HG03520 (cell line): ENCODE data around the gene KIAA0930.

Source experiments
- ATAC-seq: cut with Tn5 transposase; IDR thresholded peaks from one replicate; pipeline ENCODE4 v1.9.1; 2021; ENCODE audit warnings: mild to moderate bottlenecking, moderate library complexity; ENCODE audit not compliant: unreplicated experiment

KIAA0930 gene

DNA sequence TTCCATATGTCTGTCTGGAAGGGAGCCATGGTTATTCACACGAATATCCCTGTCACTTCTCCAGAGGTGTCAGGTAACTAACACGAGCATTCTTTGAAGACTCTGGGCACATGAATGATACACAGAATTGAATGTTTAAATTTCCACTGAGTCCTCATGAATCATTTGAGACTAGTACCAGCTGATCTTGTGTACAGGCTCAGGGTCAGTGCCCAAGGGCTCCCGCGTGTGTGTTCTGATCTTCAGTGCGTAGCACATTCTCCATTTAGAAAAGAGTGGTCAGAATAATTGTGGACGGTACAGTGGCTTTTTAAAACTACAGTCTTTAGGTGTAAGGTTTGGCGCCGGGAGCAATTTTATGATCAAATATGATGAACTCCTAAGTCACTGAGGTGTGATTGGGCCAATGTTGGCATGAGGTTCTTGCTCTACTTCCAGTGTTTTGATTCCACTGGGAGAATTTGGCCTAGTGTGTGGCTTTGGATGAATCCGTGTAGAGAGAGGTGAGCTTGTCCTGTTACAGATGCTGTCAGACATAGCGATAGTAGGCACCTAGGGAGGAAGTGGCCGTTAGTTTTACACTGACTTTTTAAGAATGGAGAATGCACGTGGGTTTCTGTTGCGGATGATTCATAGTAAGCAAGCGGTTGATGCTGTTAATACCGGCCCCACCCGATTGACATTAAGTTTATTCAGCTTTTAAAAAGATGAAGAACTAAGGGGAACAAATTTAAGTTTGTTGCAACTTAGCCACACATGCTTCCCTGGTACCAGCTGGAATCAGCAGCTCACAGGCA is 54.8 kb downstream of the KIAA0930 start:
- no peak for ATAC-seq

DNA sequence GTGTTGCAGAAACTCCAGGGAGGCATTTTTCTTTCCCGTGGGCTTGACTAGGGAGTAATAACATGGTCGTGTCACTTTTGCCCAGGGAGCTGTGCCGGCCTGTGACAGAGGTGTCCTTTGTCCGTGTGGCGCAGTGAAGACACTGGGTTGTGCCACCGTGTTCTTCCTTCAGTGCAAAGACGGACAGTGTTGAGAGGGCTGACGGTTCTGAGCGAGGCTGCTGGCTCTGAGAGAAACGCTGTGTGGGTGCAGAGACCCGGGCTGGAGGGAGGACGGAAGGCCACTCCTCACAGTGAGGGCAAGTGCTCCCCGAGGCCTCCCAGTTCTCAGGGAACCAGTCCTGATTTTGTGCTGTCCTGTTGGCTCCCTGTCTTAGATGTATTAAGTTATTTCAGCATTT is 56.7 kb downstream of the KIAA0930 start:
- no peak for ATAC-seq

DNA sequence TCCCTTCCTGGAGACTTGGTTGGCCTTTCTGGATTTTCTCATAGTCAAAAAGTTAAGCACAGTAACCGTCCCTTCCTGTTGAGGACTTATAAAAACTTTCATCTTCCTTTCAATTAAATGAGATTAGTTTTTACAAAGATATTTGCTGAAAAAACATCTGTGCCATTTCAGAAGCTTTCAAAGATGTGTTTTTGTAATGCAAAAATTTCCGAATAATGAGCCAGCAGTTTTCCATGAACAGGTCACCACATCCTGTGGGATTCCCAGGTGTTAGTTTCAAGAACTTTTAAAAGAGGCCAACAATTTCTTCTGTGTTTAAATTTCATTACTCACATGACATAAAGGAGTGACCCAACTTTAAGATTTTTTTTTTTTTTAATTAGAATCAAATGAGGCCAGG is 58.9 kb downstream of the KIAA0930 start:
- ATAC-seq: no peak

DNA sequence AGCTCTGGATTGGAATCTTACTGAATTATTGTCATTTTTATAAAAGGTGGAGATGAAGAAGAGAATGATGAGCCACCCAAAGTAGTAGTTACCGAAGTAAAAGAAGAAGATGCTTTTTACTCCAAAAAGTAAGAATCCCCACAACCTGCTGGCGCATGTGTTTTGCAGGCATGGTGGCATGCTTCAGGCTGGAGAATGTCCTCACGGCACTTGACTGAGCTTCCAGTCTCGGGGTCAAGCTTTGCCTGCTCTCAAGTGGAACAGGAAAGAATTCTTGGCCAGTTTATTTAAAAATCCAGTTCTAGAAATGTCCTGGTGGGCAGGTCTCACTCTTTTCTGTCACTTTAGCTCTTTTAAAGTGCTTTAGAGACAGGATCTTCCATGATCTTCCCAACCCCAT is 59.5 kb downstream of the KIAA0930 start:
- no peak for ATAC-seq

DNA sequence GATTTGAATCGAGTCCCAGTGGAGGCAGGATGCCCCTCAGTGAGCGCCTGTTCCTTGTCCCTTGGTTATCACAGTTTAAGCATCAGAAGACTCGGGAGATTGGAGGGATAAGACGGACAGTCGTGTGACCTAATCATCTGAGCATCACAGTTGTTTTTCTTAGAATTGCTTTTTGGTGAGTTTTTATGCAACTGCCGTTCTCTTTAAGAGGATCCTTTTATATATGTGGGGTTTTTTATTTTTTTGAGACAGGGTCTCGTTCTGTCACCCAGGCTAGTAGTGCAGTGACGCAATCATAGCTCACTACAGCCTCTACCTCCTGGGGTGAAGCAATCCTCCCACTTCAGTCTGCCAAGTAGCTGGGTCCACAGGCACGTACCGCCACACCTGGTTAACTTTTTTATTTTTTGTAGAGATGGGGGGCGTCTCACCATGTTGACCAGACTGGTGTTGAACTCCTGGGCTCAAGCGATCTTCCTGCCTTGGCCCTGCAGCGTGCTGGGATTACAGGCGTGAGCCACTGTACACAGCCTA is 60.5 kb downstream of the KIAA0930 start:
- no peak for ATAC-seq

DNA sequence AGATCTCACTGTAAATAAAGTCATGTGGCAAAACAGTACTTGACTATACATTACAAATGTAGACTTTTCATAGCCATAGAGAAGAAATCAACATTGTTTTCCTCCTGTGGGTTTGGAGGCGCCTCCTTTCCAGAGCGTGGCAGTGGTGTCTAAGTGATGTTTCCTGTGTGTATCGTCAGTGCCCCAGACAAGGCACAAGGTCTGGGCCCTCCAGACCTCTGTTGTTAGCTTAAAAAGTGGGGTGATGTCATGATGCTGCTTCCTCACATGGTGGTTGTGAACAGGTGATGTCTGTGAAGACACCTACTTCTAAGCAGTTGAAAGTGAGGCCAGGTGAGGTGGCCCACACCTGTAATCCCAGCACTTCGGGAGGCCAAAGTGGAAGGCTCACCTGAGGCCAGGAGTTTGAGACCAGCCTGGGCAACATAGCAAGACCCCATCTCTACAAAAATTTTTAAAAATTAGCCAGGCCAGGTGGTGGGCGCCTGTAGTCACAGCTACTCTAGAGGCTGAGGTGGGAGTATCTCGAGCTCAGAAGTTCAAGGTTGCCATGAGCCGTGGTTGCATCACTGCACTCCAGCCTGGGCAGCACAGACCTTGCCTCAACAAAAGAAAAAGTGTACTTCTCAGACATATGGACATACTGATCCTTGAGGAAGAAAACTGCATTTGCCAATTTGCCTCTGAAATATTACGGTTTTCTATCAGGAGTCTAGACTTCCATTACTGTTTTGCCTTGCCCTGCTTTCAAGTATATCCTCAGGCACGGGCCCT is 61.2 kb downstream of the KIAA0930 start:
- no peak for ATAC-seq

DNA sequence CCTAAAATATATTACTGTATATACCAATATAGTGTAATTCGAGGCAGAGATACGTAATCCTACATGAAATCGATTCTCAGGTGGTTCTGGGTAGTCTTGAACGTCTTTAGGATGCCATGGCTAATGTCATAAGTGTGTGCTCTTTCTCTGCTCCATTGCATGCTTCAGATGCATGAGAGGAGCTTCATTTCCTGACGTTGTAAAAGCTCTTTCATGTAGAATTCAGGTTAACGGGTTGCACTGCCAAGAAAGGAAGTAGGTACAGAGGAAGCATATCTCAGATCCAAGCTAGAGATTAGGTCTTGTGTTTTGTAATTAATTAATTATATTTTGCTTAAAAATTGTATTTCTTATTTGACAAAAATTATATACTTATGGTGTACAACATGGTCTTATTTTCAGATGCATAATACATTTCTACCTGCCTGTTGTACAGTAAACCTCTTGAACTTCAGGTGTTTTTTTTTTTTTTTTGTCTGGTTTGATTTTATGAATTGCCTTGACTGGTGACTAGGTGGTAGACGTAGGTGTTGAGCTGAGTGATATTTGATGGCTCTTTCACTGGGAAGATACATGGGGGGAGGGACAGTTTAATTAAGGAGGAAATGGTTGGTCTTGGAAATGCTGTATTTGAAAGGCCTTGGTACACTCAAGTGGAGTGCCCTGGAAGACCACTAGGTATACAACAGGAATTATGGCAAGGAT is 67.7 kb downstream of the KIAA0930 start:
- ATAC-seq: no peak

DNA sequence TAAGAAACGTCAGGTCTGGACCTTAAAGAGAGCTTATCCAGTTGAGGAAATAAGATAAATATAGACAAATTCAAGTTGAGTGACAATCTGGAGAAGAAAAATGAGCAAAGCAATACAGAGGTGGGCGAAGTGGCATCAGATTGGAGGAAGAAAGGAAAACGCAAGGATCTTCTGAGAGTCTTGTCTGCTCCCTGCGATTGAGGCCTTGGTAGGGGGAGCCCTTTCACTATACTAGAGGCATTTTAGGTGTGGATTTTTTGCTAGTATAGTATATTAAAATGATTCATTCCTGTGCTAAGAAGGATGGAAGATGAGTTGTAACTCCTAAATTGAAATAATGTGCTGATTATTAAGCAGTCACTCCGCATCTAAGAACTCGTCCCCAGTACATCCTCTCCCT is 68.9 kb downstream of the KIAA0930 start:
- ATAC-seq: no peak

DNA sequence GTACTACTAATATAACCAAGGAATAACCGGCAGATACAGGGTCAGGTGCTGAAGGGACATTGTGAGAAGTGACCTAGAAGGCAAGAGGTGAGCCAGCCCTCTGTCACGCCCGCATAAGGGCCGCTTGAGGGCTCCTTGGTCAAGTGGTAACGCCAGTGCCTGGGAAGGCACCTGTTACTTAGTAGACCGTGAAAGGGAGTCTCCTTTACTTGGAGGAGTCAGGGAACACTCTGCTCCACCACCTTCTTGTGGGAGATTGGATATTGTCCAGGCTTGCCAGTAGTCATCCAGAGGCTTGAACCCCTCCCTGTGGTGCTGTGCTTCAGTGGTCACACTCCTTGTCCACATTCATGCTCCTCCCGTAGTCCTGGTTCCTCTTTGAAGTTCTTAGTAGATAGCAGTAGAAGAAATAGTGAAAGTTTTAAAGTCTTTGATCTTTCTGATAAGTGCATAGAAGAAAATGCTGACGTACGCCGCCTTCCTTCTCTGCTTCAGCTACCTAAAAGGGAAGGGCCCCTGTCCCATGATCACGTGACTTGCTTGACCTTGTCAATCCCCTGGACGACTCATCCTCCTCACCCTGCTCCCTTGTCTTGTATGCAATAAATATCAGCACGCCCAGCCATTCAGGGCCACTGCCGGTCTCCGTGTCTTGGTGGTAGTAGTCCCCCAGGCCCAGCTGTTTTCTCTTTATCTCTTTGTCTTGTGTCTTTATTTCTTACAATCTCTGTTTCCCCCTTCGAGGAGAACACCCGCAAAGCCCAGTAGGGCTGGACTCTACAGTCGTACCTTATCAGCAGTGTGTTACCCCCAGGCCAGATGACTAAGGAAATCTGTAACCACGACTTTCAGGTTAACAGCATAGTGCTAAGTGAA is 70.9 kb downstream of the KIAA0930 start:
- ATAC-seq: no peak

DNA sequence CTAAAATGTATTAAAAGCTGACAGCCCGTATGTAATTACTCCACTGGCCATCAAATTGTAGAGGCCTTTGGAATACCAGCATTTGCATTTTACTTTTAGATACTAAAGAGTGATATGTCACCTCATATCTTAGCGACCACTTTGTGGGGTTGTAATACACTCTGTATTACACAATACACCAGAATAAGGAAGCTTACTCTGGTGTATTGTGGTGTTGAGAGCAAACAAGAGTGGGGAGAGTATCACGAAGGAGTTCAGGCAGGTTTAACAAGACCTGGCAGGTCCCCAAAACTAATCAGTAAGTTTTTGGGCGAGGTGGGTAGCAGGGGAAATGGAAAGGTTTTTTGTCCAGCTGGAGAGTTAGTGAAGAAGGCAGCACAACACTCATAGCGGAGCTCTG is 73.8 kb downstream of the KIAA0930 start:
- ATAC-seq: no peak

DNA sequence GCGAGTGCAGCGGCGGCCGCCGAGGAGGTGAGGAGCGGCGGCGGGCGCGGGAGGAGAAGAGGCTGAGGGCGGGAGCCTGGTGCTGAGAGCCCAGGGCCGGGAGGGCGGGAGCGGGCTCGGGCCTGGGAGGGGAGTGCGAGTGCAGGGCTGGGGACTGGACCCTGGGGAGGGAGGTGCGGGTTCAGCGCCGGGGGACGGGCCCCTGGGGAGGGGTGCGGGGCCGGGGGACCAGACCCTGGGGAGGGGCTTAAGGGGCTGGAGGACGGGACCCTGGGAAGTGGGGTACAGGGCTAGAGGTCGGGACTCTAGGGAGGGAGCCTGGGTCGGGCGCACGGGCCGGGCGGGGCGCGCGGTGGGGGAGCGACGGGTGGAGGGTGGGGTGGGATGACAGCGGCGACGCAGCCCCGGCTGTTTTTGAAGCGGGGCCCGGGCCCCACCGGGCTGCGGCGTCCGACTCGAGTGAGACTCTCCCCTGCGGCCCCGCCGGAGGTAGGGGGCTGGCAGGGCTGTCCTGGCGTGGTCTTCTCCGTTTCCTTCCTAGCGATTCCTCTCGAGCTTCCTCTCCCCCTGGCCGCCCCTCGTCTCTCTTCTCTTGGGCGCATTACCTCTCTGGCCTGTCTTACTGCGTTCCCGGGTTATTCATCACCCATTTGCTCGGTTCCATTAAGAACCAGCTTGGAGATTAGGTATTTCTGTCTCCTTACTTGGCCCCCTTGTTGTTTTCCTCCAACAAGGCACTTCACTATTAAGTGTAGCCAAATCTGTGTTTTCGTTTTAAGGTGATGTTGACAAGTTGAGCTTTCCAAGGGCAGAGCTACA is 76.2 kb downstream of the KIAA0930 start:
- peak; percentile 21 for ATAC-seq

DNA sequence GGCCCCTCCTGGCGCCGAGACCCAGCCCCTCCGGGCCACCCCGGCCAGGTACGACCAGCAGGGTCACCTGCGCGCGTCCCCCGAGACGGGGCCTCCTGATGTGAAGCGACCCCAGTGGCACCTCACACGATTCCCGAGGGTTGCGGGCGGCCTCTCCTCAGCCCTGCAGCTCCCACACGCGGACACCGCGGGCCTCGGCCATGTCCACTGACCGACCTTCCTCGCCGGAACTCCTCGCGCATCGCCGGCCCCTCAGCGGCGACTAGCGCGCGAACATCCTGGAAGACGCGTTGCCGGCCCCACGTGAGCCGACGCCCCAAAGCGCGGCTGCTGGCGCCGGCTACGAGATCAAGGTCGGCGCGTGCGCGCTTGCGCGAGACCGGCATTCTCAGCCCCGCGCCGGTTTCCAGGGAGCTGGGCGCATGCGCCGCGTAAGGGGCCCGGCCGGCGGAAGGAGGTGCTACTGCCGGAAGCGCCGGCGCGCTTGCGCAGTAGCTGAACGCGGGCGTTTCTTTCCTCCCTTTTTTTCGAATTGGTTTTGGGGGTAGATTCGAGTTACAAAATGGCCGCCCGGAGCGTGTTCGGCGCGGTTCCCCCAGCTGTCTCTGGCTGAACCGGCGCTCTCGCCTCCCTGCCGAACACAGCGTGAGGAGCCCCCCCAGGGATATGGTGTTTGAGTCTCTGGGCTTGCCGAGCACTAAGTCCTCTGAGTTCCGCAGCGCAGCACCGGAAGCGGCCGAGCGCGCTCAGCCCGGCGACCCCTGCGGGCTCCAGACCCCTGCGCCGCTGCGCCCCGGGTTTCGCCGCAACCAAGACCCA is 77.0 kb downstream of the KIAA0930 start, which contains the start of gene NUP50:
Gene NUP50 (plus strand): TSS at position 475 of the 819 bp plus-strand sequence. CDS start 4,253 bp downstream, outside the sequence.
- peak; percentile 76 for ATAC-seq

DNA sequence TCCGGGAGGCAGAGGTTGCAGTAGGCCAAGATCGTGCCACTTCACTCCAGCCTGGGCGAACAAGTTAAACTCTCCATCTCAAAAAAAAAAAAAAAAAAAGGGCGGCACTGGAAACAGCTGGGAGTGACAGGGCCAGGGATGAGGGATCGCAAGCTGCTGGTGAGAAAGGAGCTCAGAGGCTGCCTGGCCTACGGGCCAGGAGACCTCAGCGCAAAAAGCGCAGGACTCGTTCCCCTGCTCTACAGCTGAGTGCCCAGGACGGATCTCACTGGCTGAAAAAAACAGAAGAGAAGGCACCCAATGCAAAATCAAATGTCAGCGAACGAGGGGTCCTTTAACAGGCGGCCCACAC is 77.6 kb downstream of the KIAA0930 start:
- ATAC-seq: no peak

DNA sequence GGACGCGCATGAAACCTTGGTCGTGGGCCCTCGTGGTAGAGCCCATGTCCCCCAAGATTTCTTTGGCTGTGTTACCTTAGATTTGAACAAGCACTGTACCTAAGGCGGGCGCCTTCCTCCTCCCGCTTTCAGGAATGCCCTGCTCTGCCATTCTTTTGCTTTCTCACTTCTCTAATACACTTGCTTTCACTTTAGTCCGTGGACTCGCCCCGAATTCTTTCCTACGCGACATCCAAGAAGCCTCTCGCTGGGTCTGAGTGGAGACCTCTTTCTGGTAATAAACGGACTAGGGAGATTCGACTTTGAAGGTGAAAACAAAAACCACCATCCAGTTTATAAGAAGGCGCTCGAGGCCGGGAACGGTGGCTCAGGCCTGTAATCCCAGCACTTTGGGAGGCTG is 78.2 kb downstream of the KIAA0930 start:
- ATAC-seq: no peak

DNA sequence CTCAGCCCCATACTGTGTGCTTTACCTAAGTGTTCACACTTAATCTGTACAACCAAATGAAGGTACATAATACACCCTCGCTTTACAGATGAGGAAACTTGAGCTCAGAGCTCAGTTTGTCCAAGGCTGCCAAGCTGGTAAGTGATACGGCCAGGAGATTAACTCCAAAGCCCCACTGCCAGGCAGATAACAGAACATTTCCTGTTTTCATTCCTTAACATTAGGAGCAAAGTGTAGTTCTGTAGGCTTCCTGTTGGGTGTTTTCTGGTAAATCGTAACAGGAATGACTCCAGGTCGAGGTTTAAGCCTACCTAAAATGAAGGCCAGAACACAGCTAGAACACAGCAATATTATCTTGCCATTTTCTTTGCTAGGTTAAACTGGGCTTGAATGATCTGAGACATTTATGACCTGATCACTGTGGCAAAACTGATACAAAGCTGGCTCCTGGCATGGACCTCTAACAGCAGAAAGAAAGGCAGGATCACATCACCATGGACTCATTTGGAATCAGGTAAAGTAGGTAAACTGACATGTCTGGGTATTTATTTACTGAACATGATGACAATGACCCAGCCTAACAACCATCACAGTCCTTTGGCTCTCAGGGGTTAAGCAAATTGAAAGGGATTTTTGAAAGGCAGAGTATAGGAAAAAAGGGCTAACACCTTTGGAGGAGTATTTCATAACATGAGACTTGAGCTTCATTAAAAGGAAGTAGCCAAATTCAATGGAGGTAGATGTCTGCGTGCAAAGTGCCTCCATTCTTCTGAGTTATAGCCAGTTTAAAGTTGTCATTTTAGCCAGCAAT is 80.8 kb downstream of the KIAA0930 start:
- no peak for ATAC-seq

DNA sequence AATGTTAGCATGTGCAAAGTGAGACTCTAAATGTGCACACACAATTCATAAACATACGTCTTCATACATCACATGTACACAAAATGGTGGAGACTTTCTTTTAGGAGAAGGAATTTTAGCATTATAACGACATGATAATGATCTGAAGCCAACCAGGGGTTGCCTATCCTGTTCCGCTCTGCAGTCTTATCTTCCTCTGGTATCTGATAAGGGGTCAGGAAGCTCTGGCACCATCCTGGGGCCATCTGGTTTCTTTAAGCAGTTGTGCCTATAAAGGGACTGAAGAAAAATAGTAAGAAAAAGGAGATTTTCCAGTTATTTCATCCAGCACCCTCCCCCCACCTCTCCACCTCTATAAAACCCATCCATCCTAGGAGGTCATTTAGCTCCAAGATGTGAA is 82.8 kb downstream of the KIAA0930 start:
- no peak for ATAC-seq

DNA sequence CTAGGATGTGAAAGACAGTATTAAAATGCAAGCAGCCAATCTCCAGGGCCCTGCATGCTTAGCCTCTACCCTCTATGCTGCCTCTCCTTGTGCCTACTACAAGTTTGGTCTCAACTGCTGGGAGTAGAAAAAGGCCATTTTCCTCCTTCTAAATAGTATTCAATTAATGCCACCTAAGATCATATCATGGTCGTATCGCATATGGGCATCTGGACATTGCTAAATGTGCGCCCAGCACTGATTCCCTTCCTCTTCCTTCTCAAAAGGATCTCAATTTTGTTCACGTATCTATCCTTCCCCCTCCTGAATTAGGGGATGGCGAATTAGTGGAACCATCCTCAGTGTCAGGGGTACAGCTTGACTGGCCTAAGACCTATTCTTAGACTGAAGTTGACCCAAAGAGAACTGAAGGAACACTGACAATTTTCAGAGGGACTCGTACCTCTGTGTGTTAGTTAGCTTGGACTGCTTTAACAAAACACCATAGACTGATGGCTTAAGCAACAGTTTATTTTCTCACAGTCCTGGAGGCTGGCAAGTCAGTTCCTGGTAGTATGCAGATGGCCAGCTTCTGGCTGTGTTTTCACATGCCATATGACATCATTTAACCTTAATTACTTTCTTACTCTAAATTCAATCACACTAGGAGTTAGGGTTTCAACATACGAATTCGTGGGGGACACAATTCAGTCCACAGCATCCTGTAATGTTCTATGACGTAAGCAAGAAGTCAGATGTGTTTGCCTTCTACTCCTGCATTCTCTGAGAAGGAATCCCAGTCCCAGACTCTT is 85.4 kb downstream of the KIAA0930 start:
- ATAC-seq: no peak
